A673 (cell line): ENCODE data around the gene PNPLA3. TPM values are rescaled to one million over a fixed set of nuclear protein-coding genes. Genes with fewer than 3 reads are reported as not detected.

Experiments
- BruUV-seq: library from RNA; stranded (reverse); fragments of 400-500 nt; replicated peaks from 2 replicates; lab custom pipeline; 2021; lab: Mats Ljungman, UMichigan
- CTCF ChIA-PET: fragments of 300-600 bp; sonication (Branson Sonifier 250); formaldehyde crosslinking; loops from one replicate; lab custom pipeline; 2022; ENCODE audit warnings: antibody characterized with exemption; lab: Charles Lee
- POLR2A ChIA-PET: fragments of 300-600 bp; sonication (Branson Sonifier 250); formaldehyde crosslinking; loops from one replicate; lab custom pipeline; 2022; ENCODE audit warnings: antibody characterized with exemption; ENCODE audit not compliant: low non-redundant PET; lab: Charles Lee
- DNase-seq: peaks from one replicate; pipeline ENCODE4 v3.0.0-alpha.2; 2015; ENCODE audit warnings: low spot score
- H3K27ac ChIP-seq: fragments of 200-600 bp; sonication (generic); 2 replicates; pipeline ENCODE4 v1.5.1; 2016; ENCODE audit warnings: mixed run types, low read depth, mild to moderate bottlenecking, mixed read lengths, antibody characterized with exemption, low read length; ENCODE audit not compliant: poor library complexity, severe bottlenecking
- H3K27me3 ChIP-seq: fragments of 200-600 bp; sonication (generic); replicated peaks from 2 replicates; pipeline ENCODE4 v1.6.1; 2017; ENCODE audit warnings: mixed run types, low read depth, mild to moderate bottlenecking, mixed read lengths, antibody characterized with exemption, low read length; ENCODE audit not compliant: insufficient read depth, poor library complexity
- H3K36me3 ChIP-seq: fragments of 200-600 bp; sonication (generic); 2 replicates; pipeline ENCODE4 v1.6.1; 2016; ENCODE audit warnings: mixed run types, mild to moderate bottlenecking, mixed read lengths, antibody characterized with exemption, low read length; ENCODE audit not compliant: insufficient read depth, poor library complexity, severe bottlenecking
- H3K4me1 ChIP-seq: fragments of 200-600 bp; sonication (generic); 2 replicates; pipeline ENCODE4 v1.6.1; 2017; ENCODE audit warnings: mixed run types, mild to moderate bottlenecking, mixed read lengths, antibody characterized with exemption, low read length; ENCODE audit not compliant: insufficient read depth, poor library complexity, severe bottlenecking
- H3K4me3 ChIP-seq: fragments of 200-600 bp; sonication (generic); 2 replicates; pipeline ENCODE4 v1.5.1; 2016; ENCODE audit warnings: low read depth, mixed run types, mild to moderate bottlenecking, mixed read lengths, low read length; ENCODE audit not compliant: poor library complexity, severe bottlenecking
- H3K9me3 ChIP-seq: fragments of 200-600 bp; sonication (generic); 2 replicates; pipeline ENCODE4 v1.6.1; 2016; ENCODE audit warnings: mixed run types, low read depth, mild to moderate bottlenecking, mixed read lengths, antibody characterized with exemption, low read length; ENCODE audit not compliant: poor library complexity, severe bottlenecking
- EZH2 ChIP-seq: fragments of 200-600 bp; sonication (generic); IDR thresholded peaks from 2 replicates; pipeline ENCODE4 v1.6.1; 2017; ENCODE audit warnings: borderline replicate concordance, low read depth, mild to moderate bottlenecking, mixed read lengths, antibody characterized with exemption, low read length; ENCODE audit not compliant: poor library complexity, severe bottlenecking
- intact Hi-C: fragments of 100-400 bp; cut with micrococcal nuclease; formaldehyde crosslinking; loops from one replicate; pipeline ENCODE4 v1.10.0; 2022; ENCODE audit not compliant: unreplicated experiment
- total RNA-seq: library from RNA; stranded (reverse); gene quantifications from 2 replicates; pipeline ENCODE4 v1.2.3, GENCODE V29; 2021
- TF ChIP-seq, protein P1 (sequence below): fragments of 300-800, 200-600 bp; sonication (generic); conservative IDR thresholded peaks from 2 replicates; pipeline ENCODE4 v1.5.1; 2017; ENCODE audit warnings: low read depth, mild to moderate bottlenecking, antibody characterized with exemption, low read length, moderate library complexity, mixed read lengths

The PNPLA3 gene
- total RNA-seq, 1 experiment from 2014 or later: 11.8 TPM

DNA sequence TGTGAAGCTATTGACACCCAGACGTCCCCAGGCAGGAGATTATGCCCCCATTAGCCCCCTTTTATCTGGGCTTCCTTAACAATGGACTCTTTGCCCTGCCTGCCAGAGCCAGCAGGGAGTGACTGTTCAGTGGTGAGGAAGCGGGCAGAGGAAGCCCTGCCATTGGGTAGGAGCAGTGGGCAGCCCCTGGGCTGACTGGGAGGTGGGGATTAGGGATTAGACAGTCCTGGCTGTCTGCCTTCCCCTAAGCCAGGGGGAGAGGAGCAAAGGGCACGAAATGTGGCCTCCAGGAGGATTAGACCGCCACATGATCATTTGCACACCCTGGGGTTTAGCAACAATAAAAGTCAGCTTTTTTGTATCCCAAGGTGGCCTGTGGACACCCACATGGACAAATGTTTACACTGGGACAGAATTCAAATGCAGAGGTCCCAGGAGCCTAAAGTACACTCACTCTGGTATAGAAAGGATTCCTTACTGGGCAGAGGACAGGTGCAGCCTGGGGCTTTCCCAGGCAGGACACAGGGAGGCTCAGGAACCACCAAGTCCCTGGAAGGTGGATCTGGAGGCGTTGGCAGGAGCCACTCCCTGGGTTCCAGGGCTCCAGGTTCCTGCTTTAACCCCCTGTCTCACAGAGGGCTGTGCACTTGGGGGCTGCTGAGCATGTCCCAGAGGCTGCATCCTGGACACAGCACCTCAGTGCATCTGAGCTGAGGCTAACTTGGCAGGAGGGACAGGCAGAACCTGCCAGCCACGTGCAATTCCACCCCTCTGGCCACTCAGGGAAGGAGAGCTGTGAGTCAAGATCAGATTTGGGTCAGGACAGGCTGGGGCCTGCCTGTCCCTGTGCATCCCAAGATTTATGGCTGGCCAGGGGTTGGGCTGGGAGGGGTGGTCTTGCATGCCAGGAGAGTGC is 2.1 kb downstream of the PNPLA3 start:
- ChIA-PET POLR2A (interaction anchor here (0.6 kb wide), 1 partner anchor 1708 kb away, joined by 3 read pairs; no protein-coding TSS in a partner anchor), CTCF (no interaction called here)
- DNase-seq: peak; percentile 65
- Histone ChIP-seq H3K4me3 (peak overlapping the region; percentile 80), H3K27me3 (no peaks in the 10 kb centered on the region), H3K27ac (peak overlapping the region; percentile 69), H3K9me3 (no peaks in the 10 kb centered on the region), H3K36me3 (peaks cover 23% of the 10 kb centered on the region), H3K4me1 (peaks cover 20% of the 10 kb centered on the region)
- BruUV-seq: TSS peak; percentile 46
- intact Hi-C loops: no loop called here
- TF ChIP-seq, protein P1, sequence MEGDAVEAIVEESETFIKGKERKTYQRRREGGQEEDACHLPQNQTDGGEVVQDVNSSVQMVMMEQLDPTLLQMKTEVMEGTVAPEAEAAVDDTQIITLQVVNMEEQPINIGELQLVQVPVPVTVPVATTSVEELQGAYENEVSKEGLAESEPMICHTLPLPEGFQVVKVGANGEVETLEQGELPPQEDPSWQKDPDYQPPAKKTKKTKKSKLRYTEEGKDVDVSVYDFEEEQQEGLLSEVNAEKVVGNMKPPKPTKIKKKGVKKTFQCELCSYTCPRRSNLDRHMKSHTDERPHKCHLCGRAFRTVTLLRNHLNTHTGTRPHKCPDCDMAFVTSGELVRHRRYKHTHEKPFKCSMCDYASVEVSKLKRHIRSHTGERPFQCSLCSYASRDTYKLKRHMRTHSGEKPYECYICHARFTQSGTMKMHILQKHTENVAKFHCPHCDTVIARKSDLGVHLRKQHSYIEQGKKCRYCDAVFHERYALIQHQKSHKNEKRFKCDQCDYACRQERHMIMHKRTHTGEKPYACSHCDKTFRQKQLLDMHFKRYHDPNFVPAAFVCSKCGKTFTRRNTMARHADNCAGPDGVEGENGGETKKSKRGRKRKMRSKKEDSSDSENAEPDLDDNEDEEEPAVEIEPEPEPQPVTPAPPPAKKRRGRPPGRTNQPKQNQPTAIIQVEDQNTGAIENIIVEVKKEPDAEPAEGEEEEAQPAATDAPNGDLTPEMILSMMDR: no peak
- no peak for TF ChIP-seq EZH2

DNA sequence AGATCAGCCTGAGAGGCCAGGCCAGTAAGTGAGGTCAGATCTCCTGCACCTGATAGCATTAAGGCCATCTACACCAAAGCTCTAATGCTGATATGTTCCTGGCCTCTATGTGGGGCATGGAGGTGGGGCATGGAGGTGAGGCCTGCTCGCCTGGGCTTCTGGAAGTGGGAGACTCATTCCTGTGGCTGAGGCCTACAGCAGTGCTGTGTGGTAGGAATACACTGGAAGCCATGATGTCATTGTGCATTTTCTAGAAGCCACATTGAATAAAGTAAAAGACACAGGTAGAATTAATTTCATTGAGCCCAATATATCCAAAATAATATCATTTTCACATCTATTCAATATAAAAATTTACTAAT is 2.7 kb downstream of the PNPLA3 start:
- no TSS peak for BruUV-seq
- DNase-seq: no peak
- H3K4me1 ChIP-seq: peaks cover 20% of the 10 kb centered on the region
- ChIA-PET POLR2A (no interaction called here), CTCF (no interaction called here)
- peaks cover 23% of the 10 kb centered on the region for H3K36me3 ChIP-seq
- intact Hi-C loops: no loop called here
- no peak for TF ChIP-seq EZH2
- TF ChIP-seq, protein P1: no peak
- no peak overlapping the region for H3K4me3 ChIP-seq
- no peaks in the 10 kb centered on the region for H3K27me3 ChIP-seq
- H3K27ac ChIP-seq: no peak overlapping the region
- H3K9me3 ChIP-seq: no peaks in the 10 kb centered on the region

DNA sequence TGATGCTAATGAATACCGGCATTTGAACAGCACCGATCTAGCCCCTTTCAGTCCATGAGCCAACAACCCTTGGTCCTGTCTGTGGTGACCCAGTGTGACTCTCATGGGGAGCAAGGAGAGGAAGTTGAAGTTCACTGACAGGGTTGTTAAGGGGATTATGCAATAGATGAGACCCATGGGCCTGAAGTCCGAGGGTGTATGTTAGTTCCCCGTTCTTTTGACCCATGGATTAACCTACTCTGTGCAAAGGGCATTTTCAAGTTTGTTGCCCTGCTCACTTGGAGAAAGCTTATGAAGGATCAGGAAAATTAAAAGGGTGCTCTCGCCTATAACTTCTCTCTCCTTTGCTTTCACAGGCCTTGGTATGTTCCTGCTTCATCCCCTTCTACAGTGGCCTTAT is 4.9 kb downstream of the PNPLA3 start:
- Histone ChIP-seq H3K9me3 (no peaks in the 10 kb centered on the region), H3K27me3 (no peaks in the 10 kb centered on the region), H3K4me3 (no peak overlapping the region), H3K36me3 (peaks cover 30% of the 10 kb centered on the region), H3K27ac (no peak overlapping the region), H3K4me1 (peaks cover 15% of the 10 kb centered on the region)
- intact Hi-C loops: no loop called here
- no peak for DNase-seq
- no TSS peak for BruUV-seq
- TF ChIP-seq EZH2: no peak
- ChIA-PET CTCF (no interaction called here), POLR2A (no interaction called here)
